MM.1S (cell line): ENCODE measurements around the gene JAK3.

Experiments
- CTCF ChIP-seq: fragments of 300-600 bp; sonication (generic); IDR thresholded peaks from 2 replicates; pipeline ENCODE4 v1.5.1; 2016; ENCODE audit warnings: antibody characterized with exemption, low read length, mixed read lengths
- EZH2 ChIP-seq: fragments of 300-600 bp; sonication (generic); optimal IDR thresholded peaks from 2 replicates; pipeline ENCODE3; 2017; ENCODE audit warnings: low read depth, mild to moderate bottlenecking, antibody characterized with exemption, low read length, mixed read lengths

- TF ChIP-seq CTCF (no peak), EZH2 (no peak)
These were observed 57.6 kb downstream of the JAK3 start for GRCh38 chr19:17790059-17790780.
